Ectodermal cell (in vitro differentiated cells): ENCODE data around the gene IPPK.

ENCODE experiments used
- H3K27ac ChIP-seq: 2 replicates; pipeline ENCODE4 v1.7.0; 2013; ENCODE audit warnings: mild to moderate bottlenecking, low read depth, low read length; ENCODE audit not compliant: insufficient read depth, poor library complexity, severe bottlenecking
- H3K27me3 ChIP-seq: 2 replicates; pipeline ENCODE4 v1.7.0; 2013; ENCODE audit warnings: mild to moderate bottlenecking, low read length; ENCODE audit not compliant: insufficient read depth, control insufficient read depth, poor library complexity, severe bottlenecking
- H3K36me3 ChIP-seq: one replicate; pipeline ENCODE4 v1.7.0; 2013; ENCODE audit warnings: low read length; ENCODE audit not compliant: control insufficient read depth, insufficient read depth
- H3K4me1 ChIP-seq: one replicate; pipeline ENCODE4 v1.7.0; 2013; ENCODE audit warnings: low read length; ENCODE audit not compliant: control insufficient read depth, insufficient read depth
- H3K4me3 ChIP-seq: 2 replicates; pipeline ENCODE4 v1.7.0; 2013; ENCODE audit warnings: low read depth, low read length, control low read depth; ENCODE audit not compliant: insufficient read depth
- H3K9me3 ChIP-seq: 2 replicates; pipeline ENCODE4 v1.7.0; 2013; ENCODE audit warnings: mild to moderate bottlenecking, low read length, moderate library complexity; ENCODE audit not compliant: control insufficient read depth
- WGBS, 2 experiments: methylation state at CpG; one replicate each; pipeline ENCODE4 v1.1.7; 2013; ENCODE audit warnings: missing lambda C conversion rate in 2 of 2; 5-methylcytosine and 5-hydroxymethylcytosine counted together

The IPPK gene

DNA sequence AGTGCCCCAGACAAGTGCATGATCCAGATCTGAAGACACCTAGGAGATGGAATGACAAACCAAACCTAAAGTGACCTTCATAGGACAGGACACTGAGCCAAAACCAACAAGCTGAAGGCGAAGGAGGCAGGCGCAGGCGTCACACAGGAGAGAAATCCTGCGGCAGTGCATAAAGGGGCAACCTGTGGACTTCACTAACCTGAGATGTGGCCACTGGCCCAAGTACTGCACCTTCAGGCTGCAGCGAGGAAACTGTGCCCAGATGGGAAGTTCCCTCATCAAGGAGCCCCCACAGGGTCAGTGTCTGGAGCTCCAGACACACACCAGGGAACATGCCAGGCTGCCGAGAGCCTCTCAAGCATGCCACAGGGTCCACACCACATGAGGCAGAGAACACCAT lies 3.7 kb downstream of the IPPK start:
- H3K27ac ChIP-seq: no peak overlapping the region
- no peak overlapping the region for H3K4me3 ChIP-seq
- no peaks in the 10 kb centered on the region for H3K27me3 ChIP-seq
- WGBS, 2 experiments: 92 to 96% methylated on average over 6 of the region's 6 CpGs
- H3K9me3 ChIP-seq: no peaks in the 10 kb centered on the region
- H3K36me3 ChIP-seq: no peaks in the 10 kb centered on the region
- H3K4me1 ChIP-seq: peaks cover 9% of the 10 kb centered on the region

DNA sequence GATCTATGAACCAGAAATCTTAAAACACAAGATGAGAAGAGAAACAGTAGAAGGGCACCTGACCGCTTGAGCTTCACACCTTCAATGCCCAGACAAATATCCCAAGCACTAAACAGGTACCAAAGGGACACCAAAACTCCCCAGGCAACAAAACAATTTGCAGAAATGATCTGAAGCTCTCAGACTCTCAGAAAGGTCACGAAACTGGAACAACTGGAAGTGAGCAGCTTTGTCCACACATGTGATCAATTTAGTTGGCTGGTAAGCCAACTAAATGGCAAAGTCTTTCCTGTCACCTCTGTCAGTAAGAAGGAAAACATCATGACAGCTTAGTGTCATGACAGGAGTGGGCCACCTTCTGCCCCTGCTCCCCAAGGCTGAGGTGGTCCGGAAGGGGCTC lies 4.1 kb downstream of the IPPK start:
- no peak overlapping the region for H3K4me3 ChIP-seq
- no peaks in the 10 kb centered on the region for H3K27me3 ChIP-seq
- no peaks in the 10 kb centered on the region for H3K9me3 ChIP-seq
- no peak overlapping the region for H3K27ac ChIP-seq
- 92 to 93% methylated on average over 3 of the region's 3 CpGs for WGBS, 2 experiments
- no peaks in the 10 kb centered on the region for H3K36me3 ChIP-seq
- H3K4me1 ChIP-seq: peaks cover 6% of the 10 kb centered on the region

DNA sequence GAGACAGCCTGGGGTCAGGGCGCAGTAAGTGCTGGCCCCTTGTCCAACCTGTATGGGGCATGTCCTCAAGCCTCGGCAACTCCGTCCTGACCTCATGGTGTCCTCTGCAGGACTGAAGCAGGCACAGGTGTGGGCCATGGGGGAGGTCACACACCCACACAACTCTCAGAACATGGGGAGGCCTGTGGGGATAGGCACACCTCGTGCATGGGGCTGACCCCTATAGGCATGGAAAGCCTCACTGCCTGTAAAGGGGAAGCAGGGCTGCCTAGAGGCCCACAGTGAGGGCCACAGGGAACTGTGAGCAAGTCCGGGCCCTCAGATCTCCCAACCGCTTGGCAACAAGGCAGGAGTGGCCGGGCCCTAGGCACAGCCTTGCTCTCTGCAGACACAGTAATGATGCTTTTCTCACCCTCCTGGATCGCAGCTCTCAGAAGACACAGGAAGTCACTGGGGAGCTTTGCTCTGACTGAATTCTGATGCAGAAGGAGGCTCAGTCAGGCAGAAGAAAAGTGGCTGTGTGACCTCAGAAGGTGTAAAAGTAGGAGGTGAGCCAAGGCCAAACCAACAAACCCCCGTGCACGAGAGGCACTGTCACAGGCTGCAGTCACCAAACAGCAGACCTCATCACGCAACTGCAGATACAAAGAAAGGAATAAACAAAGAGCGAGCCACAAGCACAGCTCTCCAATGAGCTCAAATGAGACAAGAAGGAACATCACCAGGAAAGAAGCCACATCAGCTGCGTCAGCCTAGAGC lies 5.4 kb downstream of the IPPK start:
- Histone ChIP-seq H3K9me3 (no peaks in the 10 kb centered on the region), H3K27me3 (no peaks in the 10 kb centered on the region), H3K4me1 (peaks cover 10% of the 10 kb centered on the region), H3K27ac (no peak overlapping the region), H3K36me3 (no peaks in the 10 kb centered on the region), H3K4me3 (no peak overlapping the region)
- WGBS, 2 experiments: 85 to 86% methylated on average over 13 of the region's 13 CpGs

DNA sequence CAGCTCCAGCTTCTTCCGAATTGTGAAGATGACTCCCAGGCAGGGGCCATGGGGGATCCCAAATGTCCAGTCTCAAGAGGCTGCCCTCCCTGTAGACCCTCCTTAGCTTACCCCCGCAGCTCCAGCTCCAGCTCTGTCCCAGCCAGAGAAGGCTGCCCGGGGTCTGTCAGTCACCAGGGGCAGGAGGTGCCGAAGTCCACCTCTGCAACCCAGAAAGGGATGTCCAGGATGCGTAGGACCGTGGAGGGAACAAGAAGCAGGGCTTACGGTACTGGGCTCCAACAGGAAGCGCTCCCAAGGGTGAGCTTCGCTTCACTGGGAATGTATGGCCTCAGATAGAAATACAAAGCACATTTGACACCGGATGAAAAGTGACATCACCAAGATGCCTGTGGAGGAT lies 6.0 kb downstream of the IPPK start:
- H3K27ac ChIP-seq: no peak overlapping the region
- H3K9me3 ChIP-seq: no peaks in the 10 kb centered on the region
- no peaks in the 10 kb centered on the region for H3K36me3 ChIP-seq
- 93 to 94% methylated on average over 10 of the region's 10 CpGs for WGBS, 2 experiments
- no peaks in the 10 kb centered on the region for H3K27me3 ChIP-seq
- H3K4me3 ChIP-seq: no peak overlapping the region
- H3K4me1 ChIP-seq: peaks cover 9% of the 10 kb centered on the region

DNA sequence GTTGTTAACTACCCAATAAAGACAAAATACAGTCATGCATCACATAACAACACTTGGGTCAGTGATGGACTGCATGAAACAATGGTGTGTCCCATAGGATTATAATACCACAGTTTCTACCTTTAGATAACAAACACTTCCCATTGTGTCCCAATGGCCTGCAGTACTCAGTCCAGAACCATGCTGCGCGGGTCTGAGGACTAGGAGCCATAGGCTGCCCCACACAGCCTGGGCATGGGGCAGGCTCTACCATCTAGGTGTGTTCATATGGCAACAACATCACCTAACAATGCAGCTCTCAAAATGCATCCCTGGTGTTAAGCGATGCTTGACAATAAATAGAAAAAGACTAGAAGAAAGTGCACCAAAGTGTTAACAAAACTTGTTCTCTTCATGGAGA lies 6.8 kb downstream of the IPPK start:
- peaks cover 6% of the 10 kb centered on the region for H3K4me1 ChIP-seq
- no peaks in the 10 kb centered on the region for H3K9me3 ChIP-seq
- 93 to 99% methylated on average over 3 of the region's 3 CpGs for WGBS, 2 experiments

DNA sequence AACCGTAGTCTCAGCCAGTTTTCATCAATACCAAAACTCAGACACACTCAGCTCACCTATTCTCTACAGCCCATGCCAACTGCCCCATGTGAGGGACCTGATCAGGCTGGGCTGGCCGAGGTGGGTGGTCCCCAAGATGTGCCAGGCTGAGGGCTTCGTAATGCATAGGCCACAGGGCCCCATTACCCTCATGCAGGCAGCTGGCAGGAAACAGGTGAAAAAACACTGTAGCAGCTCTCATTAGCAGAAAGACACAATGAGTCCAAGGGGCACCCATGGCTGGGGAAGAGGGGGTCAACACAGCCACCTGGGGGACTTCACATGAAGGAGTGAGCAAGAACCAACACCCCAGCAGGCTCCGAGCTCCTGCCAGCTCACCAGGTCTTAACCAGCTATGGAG lies 8.2 kb downstream of the IPPK start:
- H3K36me3 ChIP-seq: no peaks in the 10 kb centered on the region
- H3K4me1 ChIP-seq: peaks cover 6% of the 10 kb centered on the region
- 94 to 98% methylated on average over 4 of the region's 4 CpGs for WGBS, 2 experiments
- no peak overlapping the region for H3K27ac ChIP-seq
- no peak overlapping the region for H3K4me3 ChIP-seq
- no peaks in the 10 kb centered on the region for H3K9me3 ChIP-seq
- H3K27me3 ChIP-seq: no peaks in the 10 kb centered on the region

More for the DNA sequence above, 6.8 kb downstream of the IPPK start:
- no peaks in the 10 kb centered on the region for H3K27me3 ChIP-seq
- H3K27ac ChIP-seq: no peak overlapping the region
- no peak overlapping the region for H3K4me3 ChIP-seq
- no peaks in the 10 kb centered on the region for H3K36me3 ChIP-seq

DNA sequence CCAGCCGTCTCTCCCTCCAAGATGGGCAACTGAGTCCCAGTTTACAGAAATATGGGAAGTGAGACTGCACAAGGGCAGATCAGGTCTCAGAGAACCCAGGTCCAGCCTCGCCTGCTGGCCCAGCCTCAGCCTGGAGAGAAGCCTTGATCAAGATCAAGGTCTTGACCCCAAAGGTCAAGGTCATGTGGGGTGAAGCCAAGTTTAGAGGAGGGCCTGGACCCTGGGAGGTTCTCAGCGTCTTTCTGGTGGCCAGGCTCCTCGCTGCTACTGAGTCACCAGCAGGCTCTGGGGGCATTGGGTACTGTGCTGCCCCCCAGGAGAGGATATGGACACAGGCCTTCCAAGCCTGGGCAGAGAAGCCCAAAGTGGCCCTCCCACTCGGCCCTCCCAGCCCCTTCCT lies 8.8 kb downstream of the IPPK start:
- Histone ChIP-seq H3K4me3 (no peak overlapping the region), H3K9me3 (no peaks in the 10 kb centered on the region), H3K27ac (no peak overlapping the region), H3K36me3 (no peaks in the 10 kb centered on the region), H3K4me1 (peaks cover 6% of the 10 kb centered on the region), H3K27me3 (no peaks in the 10 kb centered on the region)
- WGBS, 2 experiments: 90 to 93% methylated on average over 5 of the region's 5 CpGs

DNA sequence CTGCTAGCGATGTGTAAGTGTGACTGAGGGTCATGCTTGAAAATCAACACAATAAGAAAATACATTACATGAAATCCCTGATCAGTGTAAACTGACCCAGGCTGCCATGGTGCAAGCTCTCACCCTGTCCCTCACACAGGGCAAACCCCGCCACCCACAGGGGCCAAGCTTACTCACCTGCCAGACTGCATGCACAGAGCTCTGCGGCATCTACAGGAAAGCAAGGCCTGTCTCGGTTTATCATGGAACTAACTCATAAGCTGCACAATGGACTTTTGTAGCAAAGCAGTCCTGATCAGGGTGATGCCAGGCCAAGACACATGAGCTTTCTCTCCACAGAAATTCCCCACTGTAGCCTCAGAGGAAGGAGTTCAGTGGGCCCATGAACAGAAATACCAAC lies 9.7 kb downstream of the IPPK start:
- no peaks in the 10 kb centered on the region for H3K9me3 ChIP-seq
- H3K4me1 ChIP-seq: peaks cover 6% of the 10 kb centered on the region
- 91% methylated on average over 4 of the region's 4 CpGs for WGBS, 2 experiments
- no peak overlapping the region for H3K27ac ChIP-seq
- H3K36me3 ChIP-seq: no peaks in the 10 kb centered on the region
- H3K27me3 ChIP-seq: no peaks in the 10 kb centered on the region
- H3K4me3 ChIP-seq: no peak overlapping the region

DNA sequence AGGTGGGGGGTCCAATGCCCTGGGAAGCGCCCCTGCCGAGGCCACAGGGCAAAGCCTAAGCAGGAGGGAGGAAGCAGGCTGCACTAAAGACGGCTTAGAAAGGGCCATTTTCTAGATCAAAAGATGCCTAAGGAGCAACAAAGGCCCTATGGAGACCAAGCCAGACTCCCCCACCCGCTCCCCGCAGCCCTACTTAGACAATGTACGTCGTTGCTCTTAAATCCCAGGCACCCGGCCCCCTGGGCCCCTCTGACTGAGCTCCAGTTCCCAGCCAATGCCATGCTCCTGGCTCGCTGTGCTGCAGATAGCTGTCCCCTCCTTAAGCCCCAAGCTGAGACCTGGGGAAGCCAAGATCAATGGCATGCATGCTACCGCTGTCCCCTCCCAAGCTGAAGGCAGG lies 10.3 kb downstream of the IPPK start:
- H3K9me3 ChIP-seq: no peaks in the 10 kb centered on the region
- H3K4me3 ChIP-seq: peak overlapping the region; percentile 2
- no peaks in the 10 kb centered on the region for H3K27me3 ChIP-seq
- peaks cover 6% of the 10 kb centered on the region for H3K4me1 ChIP-seq
- H3K36me3 ChIP-seq: no peaks in the 10 kb centered on the region
- no peak overlapping the region for H3K27ac ChIP-seq
- WGBS, 2 experiments: 24 to 25% methylated on average over 10 of the region's 10 CpGs

DNA sequence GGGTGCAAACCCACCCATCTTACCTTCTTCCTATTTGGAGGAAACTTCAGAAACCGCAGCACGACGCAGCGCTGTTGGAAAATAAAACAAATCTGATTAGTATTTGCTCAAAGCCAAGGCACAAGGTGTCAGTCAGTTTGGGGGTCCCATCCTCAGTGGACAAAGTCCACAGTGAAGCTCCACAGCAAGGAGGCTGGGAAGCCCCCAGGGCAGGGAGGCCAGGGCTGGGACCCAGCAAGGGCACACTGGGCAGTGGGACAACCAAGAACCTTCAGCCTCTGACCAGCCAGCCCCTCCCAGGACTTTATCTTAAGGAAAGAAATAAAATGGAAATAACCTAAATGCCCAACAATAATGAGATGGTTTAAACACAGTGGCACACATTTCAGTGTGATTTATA lies 11.3 kb downstream of the IPPK start:
- Histone ChIP-seq H3K9me3 (no peaks in the 10 kb centered on the region), H3K4me3 (no peak overlapping the region), H3K27me3 (no peaks in the 10 kb centered on the region), H3K36me3 (no peaks in the 10 kb centered on the region), H3K4me1 (peaks cover 6% of the 10 kb centered on the region), H3K27ac (no peak overlapping the region)
- 99% methylated on average over 4 of the region's 4 CpGs for WGBS, 2 experiments

DNA sequence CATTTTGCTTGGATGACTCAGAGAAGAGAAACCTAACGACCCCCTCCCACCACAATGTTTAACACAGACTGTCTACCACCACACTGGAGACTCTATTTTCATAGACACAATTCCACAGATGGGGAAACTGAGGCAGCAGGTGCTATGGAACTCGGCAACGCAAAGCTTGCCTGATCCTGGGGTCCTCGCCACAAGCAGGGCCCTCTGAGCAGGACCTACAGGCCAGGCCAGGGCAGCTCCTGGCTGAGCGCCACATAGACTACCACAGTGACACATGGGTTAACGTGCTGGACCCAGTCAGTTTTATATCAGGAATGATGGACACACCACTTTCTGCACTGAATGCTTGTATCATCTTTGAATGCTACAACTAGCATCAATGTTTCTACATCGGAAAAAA lies 11.8 kb downstream of the IPPK start:
- Histone ChIP-seq H3K4me3 (no peak overlapping the region), H3K4me1 (peaks cover 6% of the 10 kb centered on the region), H3K36me3 (no peaks in the 10 kb centered on the region), H3K9me3 (no peaks in the 10 kb centered on the region), H3K27ac (no peak overlapping the region), H3K27me3 (no peaks in the 10 kb centered on the region)
- WGBS, 2 experiments: 90 to 94% methylated on average over 7 of the region's 7 CpGs
